NCI-H2227 (cell line): ENCODE results near the gene HOXA11.

Experiments
- DNase-seq: peaks from one replicate; lab custom pipeline; 2025; ENCODE audit not compliant: unreplicated experiment; lab: John Stamatoyannopoulos, UW

Gene HOXA11

GRCh38 chr7:27138472-27138871 lies 46.6 kb downstream of the HOXA11 start:
- no peak for DNase-seq

GRCh38 chr7:27137640-27138315 lies 47.3 kb downstream of the HOXA11 start:
- DNase-seq: no peak

- DNase-seq: no peak
Observed at GRCh38 chr7:27134392-27134791, 50.6 kb downstream of the HOXA11 start.

- no peak for DNase-seq
Observed at GRCh38 chr7:27133409-27134231, 51.4 kb downstream of the HOXA11 start.

- DNase-seq: no peak
Observed at GRCh38 chr7:27132978-27133377, 52.1 kb downstream of the HOXA11 start.

GRCh38 chr7:27132214-27132613 lies 52.8 kb downstream of the HOXA11 start:
- DNase-seq: no peak

- DNase-seq: no peak
Observed at GRCh38 chr7:27131390-27131819, 53.6 kb downstream of the HOXA11 start.
